ENCODE measurements around the gene BMP8B.

The BMP8B gene

DNA sequence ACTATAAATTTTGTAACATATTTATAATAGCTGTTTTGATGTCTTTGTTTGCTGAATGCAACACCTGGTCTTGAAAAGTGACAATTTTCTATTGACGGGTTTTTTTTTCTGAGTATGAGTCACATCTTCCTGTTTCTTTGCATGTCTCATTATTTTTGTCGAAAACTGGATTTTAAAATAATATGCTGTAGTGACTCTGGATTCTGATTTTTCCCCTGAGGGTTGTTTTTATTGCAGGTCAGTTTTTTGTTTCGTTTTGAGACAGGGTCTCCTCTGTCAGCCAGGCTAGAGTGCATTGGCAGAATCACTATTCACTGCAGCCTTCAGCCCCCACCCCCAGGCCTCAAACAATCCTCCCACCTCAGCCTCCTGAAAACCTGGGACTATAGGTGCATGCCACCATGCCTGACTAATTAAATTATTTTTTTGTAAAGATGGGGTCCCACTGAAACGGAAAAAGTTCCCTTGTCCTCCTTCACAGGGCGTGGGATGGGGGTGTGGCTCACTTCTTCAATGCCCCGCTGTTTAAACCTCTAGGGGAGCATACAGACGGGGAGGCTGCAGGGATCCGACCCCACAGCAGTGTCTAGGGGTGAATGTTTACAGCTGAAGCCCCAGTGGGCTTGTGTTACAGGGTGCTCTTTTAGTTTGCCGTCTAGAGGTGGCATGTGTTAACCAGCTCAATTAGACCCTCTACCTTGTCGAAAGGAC is 61.3 kb downstream of the BMP8B start:
- DNase-seq (ENCODE audit: low read depth in 2 of 2): no peak

GRCh38 chr1:39726600-39726999 is 62.1 kb downstream of the BMP8B start:
- DNase-seq (ENCODE audit: low read depth in 2 of 2): no peak

- no peak for DNase-seq (ENCODE audit: low read depth in 2 of 2)
These were observed 66.2 kb downstream of the BMP8B start for GRCh38 chr1:39722495-39722894.

DNA sequence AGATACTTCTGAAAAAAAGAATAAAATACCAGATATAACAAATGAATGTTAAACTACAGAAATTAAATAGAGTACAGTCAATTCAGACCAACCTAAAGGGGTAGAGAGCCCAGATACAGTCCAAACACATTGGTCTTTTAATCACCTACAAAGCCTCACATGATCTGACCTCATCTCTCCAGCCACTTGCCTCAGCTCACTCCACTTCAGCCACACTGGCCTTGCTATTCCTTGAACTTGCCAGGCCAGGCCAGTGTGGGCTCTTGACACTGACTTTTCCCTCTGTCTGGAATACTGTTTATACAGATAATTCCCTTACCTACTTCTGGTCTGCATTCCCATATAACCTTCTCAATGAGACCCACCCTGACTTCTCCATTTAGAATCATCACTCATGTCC is 67.0 kb downstream of the BMP8B start:
- no peak for DNase-seq (ENCODE audit: low read depth in 2 of 2)

DNA sequence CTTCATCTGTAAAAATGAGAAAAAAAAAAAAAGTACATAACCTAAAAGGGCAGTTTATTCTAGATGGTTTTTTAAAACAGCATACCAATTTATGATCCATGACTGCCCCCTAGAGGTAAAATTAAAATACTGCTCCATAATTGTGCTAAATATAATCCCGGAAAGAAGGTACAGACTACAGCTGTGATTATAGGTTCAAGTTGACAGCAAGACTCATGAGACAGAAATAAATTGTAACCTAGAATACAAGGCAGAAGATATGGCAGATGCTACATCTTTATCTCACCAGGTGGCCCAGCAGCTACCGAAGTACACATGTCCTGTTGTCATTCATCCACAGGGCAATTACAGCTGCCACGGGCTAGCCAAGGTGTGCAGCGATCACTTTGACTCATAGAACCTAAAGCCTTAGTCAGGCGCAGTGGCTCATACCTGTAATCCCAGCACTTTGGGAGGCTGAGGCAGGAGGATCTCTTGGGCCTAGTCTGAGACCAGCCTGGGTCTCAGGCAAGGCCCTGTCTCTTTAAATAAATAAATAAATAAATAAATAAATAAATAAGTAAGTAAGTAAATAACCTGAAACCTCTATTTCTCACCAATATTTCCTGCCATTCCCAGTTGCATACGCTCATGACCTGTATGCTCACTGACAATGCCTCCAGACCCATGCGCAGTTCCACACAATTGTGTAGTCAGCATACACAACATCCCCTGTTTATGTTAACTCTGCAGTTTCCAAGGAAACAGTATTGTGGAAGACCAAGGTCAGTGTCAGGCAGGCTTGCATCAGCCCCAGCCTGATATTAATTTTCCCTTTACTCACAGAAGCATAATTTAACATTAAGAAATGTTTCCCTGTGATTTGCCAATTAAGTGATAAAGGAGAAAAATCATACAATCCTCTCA is 68.3 kb downstream of the BMP8B start:
- no peak for DNase-seq (ENCODE audit: low read depth in 2 of 2)

DNA sequence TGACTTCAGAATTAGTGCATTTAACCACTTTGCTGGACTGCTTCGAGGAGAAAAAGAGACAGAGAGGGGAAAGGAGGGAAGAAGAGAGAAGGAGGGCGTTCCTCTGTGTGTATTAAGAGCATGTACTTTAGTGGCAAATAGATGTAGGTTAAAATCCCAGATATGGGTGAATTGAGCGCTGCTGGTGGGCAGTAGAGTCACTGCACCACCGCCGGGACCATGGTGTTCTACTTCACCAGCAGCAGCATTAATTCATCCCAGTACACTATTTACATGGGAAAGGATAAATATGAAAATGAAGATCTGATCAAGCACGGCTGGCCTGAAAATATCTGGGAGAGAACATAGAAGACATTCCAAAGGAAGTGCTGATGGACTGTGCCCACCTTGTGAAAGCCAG is 70.9 kb downstream of the BMP8B start:
- no peak for DNase-seq (ENCODE audit: low read depth in 2 of 2)

- DNase-seq (ENCODE audit: low read depth in 2 of 2): no peak
These were observed 75.1 kb downstream of the BMP8B start for GRCh38 chr1:39713557-39713956.

- DNase-seq (ENCODE audit: low read depth in 2 of 2): no peak
These were observed 76.7 kb downstream of the BMP8B start for GRCh38 chr1:39711966-39712340.

- DNase-seq (ENCODE audit: low read depth in 2 of 2): no peak
These were observed 77.3 kb downstream of the BMP8B start for GRCh38 chr1:39711104-39711965.

DNA sequence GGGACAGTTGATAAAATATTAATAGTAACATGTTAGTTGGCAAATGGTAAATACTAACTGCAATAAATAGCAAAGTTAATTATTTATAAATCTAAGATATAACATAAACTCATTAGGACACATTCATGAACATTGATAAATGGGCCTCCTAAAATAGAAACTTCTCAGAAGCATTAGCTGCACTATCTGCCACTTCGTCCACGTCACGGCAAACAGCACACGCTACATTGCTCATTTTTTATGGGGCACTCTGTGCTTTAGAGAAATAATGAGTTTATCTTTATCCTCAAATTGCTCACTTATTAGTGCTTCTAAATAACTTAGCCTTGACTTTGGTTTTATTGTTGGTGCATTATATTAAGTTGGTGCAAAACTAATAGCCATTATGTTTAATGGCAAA is 81.2 kb downstream of the BMP8B start:
- DNase-seq (ENCODE audit: low read depth in 2 of 2): no peak
